WI38 (cell line): ENCODE measurements around the gene TANGO2.

Experiments
- H3K4me3 ChIP-seq: 2 replicates; pipeline ENCODE4 v1.5.1; 2011; ENCODE audit warnings: low read depth, mild to moderate bottlenecking, control low read depth, low read length
- TF ChIP-seq, protein P1 (sequence below): IDR thresholded peaks from 2 replicates; pipeline ENCODE4 v1.5.1; 2012; ENCODE audit warnings: low read depth, mild to moderate bottlenecking, control low read depth, low read length

Gene TANGO2

DNA sequence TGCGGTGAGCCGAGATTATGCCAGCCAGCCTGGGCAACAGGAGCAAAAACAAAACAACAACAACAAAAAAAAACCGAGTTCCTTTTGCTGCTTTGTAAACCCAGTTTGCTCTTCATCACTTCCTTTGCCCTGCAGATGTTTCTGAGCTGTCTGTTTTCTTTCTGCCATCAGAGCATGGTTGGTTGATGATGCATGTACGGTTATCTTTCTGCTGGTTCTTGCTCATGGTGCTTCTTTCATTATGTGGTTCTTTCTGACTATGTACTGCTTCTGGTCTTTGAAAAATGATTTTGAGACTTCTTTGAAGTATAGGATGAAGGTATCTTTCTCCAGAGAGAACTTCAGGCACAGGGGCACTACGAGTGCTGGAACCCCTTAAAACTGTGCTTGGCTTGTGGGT is 13.2 kb downstream of the TANGO2 start:
- TF ChIP-seq, protein P1, sequence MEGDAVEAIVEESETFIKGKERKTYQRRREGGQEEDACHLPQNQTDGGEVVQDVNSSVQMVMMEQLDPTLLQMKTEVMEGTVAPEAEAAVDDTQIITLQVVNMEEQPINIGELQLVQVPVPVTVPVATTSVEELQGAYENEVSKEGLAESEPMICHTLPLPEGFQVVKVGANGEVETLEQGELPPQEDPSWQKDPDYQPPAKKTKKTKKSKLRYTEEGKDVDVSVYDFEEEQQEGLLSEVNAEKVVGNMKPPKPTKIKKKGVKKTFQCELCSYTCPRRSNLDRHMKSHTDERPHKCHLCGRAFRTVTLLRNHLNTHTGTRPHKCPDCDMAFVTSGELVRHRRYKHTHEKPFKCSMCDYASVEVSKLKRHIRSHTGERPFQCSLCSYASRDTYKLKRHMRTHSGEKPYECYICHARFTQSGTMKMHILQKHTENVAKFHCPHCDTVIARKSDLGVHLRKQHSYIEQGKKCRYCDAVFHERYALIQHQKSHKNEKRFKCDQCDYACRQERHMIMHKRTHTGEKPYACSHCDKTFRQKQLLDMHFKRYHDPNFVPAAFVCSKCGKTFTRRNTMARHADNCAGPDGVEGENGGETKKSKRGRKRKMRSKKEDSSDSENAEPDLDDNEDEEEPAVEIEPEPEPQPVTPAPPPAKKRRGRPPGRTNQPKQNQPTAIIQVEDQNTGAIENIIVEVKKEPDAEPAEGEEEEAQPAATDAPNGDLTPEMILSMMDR, result no peak
- no peak overlapping the region for H3K4me3 ChIP-seq

DNA sequence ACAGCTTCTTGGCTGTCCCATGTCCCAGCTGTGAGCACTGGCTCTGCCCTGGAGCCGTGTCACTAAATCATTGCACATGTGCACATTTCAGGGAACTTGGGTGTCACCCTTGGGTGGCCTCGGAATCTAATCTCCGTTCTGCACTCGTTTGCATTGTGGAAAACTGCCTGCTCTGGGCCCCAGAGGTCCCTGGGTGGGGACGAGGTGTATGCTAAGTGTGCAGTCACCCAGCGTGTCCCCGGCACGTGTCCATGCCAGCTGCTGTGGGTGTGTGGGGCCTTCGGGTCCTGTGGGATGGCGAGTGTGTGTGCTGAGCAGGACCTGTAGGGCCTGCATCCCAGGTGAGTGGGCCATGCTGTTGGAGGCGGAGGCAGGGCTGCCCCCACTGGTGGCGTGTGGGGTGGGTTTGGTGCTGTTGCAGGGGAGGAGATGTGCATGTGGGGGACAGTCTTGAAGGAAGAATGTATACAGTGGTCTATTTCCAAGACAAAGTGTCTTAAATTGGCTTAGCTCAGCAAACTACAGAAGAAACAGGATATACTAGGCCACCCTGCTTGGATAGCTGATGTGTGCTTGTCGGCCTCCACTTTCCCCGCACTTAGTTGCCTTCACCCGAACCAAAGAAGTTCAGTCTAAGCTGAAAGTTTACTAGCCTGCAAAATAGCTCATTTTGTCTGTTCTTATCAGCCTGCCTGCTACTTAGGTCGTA is 14.6 kb downstream of the TANGO2 start:
- no peak overlapping the region for H3K4me3 ChIP-seq
- TF ChIP-seq, protein P1, result no peak

DNA sequence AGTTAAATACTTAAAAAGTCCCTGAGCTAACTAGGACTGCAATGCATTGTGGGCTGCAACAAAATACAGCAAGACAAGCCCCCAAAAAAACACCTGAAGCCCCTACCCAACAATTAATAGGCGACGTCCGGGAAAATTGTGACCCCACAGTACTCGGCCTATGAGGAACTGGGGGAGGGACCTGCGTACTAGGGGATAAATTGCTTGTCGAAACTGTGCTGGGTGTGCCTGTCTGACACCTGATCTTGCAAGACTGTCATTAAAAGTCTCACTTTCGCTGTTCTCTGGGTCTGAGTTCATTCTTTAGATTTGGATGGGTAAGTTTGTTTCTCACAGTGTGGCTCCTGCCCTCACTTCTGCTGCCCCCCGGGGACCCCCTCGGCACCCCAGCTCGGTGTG is 15.2 kb downstream of the TANGO2 start:
- TF ChIP-seq, protein P1, result no peak
- no peak overlapping the region for H3K4me3 ChIP-seq

DNA sequence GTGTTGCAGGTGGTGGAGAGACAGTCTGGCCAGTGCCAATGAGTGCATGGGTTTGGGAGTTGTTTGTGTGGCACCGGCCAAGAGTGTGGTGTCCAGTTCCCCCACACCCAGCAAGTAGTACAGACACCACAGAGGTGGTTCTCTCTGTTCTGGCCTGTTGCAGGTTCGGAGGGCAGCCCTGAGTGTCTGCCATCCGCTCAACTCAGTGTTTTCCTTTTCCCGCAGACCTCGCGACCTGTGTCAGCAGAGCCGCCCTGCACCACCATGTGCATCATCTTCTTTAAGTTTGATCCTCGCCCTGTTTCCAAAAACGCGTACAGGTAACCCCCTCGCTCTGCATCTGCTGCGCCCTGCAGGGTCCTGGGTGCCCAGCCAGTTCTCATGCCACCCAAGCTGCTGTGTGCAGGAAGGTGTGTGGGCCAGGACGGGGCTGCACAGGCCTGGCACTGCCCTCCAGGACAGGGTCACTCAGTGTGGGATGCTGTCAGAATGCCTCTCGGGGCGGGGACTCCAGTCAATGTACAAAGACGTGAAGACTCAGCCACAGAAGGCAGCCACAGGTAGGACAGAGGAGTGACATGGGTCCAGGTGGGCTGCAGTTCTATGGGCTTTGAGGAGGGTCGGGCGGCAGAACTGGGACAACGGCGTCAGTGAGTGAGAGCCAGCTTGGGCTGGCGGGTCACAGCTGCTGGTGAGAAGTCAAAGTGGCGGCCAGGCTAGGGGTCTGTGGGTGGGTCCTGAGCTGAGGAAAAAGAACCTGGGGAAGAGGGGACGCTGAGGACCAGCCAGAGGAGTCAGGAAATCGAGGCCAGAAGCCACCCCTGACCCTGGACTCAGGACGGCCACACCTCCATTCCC is 15.9 kb downstream of the TANGO2 start:
- H3K4me3 ChIP-seq, result no peak overlapping the region
- TF ChIP-seq, protein P1, result no peak

DNA sequence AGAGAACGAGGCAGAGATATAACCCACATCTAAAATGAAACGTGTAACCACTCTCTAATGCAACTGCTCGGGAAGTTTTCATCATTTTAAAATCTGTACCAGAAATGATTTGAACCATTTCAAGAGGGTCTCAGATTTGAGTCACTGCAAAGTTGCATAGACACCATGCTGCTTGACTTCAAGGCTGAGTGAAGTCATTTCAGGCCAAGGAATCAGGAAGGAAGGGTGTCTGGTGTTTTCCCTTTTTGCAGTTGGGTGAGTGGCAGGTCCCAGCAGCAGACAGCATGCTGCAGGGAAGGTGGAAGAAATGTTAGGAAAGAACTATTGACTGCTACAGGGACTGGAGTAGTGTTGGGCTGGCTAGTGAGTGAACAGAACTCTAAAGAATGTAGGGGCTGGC is 16.5 kb downstream of the TANGO2 start:
- TF ChIP-seq, protein P1, result no peak
- no peak overlapping the region for H3K4me3 ChIP-seq

DNA sequence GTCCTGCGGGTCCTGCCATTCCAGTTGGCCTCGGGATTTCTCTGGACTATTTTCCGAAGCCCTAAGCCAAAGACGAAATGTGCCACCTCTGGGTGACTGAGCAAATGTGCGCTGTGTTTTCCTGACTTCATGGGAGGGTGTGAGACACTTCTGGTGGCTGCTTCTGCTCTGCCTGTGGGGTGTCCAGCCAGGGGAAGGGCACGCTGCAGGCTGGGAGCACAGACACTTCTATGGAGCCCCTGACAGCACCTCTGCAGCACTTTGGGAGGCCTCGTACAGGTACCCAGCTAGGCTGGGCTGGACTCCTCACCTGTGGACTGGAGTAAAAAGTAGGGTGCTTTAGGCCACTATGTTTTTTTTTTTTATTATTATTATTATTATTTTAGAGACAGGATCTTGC is 17.7 kb downstream of the TANGO2 start:
- no peak overlapping the region for H3K4me3 ChIP-seq
- TF ChIP-seq, protein P1, result no peak
